Activated T-helper 9 cell treated with anti-CD3 and anti-CD28 coated beads, Interleukin-2, amount 50 U/mL, for 16 hours (primary cell): ENCODE results near the gene GPR153.

ENCODE experiments used
- DNase-seq: peaks from one replicate; pipeline ENCODE4 v3.0.0-alpha.2; 2020; ENCODE audit warnings: low read depth

The GPR153 gene

GRCh38 chr1:6199298-6200187, 61.4 kb downstream of the GPR153 start, which contains the start of gene RPL22:
Gene RPL22, minus strand, starts transcription at chr1:6199595. Its CDS starts 22 bp downstream, at chr1:6199573.
- DNase-seq: peak; percentile 96

DNA sequence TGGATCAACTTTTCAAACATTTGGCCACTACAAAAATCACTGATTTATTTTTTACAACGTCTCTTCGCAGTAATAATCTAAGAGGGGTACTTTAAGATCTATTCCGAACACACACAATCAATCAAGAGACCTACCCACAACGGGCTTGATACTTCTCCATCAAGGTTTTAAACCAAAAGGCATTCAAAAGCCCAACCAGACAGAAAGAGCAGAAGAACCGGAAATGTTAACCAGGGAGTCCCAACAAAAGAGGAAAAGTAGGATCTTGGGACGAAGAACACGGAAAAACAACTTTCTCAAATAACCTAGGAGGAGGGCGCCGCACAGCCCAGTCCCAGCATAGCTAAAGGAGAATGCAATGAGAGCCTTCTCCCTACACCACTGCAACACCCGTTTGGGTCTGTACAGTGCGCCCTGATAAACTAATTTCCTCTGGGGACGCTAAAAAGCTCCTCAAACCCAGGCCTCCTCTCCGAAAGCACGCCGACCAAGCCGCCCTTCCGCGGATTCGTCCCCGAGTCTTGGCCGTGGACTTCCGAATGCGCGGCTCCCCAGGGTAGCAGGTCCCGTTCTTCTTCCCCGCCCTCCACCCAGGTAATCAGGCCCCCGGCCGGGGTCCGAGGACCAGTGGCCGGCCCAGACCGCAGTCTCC, 62.1 kb downstream of the GPR153 start:
- DNase-seq: no peak

- no peak for DNase-seq
Measured at GRCh38 chr1:6197746-6198427, 63.0 kb downstream of the GPR153 start.
